Activated T-cell treated with anti-CD3 and anti-CD28 coated beads for 4 hours (primary cell): ENCODE data around the gene LYZL4.

Source experiments
- DNase-seq: peaks from one replicate; pipeline ENCODE4 v3.0.0-alpha.2; 2020

LYZL4 gene

GRCh38 chr3:42425736-42426407 is 15.5 kb upstream of the LYZL4 start:
- no peak for DNase-seq

DNA sequence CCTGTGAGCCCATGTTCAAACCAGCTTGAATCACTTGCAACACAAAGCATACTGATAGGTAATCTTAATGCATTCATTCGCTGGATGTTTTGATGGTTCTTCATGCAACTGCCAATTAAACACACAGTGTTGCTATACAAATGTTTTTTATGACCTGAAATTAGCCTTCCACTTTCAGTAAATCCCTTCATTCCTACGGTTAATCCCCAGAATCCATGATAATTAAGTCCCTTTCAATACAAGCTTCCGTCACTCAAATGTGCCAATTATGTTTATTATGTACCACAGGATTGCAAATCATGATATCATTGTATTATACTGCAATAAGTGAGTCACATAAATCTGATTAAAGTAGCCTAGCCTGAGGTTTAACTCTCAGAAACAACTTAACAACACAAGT is 14.5 kb upstream of the LYZL4 start:
- DNase-seq, result no peak

DNA sequence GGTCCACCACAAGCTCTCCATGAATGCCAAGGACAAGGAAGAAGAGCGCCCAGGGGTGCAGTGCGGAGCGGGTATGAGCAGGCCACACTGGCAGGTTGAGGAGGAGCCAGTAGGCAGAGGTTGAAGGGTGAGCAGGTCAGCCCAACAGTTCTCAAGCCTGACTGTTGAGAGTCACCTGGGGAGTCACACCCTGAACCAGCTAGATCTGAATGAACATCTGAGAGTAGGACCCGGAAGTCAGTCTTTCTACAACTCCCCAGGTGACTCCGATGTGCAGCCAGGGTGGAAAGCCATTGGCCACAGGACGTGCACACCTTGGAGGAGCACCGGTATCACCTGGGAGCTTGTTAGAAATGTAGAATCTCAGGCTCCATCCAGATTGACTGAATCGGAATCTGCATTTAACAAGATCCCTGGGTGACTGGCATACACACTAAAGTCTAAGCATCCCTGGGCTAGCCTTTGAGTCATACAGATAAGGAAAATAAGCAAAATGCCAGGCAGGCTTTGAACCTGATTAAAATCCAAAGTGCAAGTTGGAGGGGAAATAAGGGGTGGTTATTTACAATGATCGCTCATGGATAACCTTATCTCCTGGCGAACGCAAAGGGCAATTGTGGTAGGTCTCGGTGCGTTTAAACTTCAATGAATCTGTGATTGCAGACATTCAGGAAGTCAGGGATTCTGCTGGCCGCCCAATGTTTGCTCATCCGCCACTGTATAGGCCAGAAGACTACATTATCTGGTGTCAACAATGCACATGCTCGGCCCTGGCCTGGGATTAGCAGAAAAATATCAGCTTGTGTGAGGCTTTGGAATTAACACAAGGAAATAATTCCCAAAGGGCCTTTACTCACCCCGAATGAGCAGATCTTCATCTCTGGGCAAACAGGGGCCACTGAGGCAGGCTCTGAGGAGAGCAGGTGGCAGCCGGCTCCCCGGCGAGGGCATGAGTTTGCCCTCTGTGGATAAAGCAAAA is 11.7 kb upstream of the LYZL4 start:
- DNase-seq, result no peak

- no peak for DNase-seq
Observed at GRCh38 chr3:42419563-42419962, 9.2 kb upstream of the LYZL4 start.

DNA sequence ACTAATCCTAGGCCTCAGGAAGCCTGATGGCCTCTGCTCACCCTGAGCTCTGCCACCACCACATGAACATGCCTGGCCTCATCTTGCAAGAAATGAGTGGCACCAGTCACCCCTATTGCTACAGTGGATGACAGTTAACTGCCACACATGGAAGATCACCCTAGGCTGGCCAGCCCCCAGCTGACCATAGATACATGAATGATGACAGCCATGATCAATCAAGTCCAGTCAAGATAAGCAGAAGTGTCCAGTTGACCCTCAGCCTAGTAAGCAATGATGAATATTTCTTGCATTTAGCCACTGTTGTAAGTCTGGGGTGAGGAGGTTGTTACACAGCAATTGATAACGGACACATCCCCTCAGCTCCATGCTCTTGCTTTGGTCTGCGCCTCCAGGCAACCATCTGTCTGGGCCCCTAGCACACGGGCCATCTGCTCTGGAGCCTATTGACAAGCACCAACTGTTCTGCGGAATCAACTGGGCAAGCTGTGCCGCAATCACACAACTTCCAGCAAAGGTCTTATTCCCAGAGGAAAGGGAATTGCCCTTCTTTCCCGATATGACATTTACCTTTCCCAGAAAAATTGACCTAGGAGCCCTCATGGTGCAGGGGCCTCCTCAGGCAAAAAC is 2.2 kb upstream of the LYZL4 start:
- DNase-seq, result no peak

DNA sequence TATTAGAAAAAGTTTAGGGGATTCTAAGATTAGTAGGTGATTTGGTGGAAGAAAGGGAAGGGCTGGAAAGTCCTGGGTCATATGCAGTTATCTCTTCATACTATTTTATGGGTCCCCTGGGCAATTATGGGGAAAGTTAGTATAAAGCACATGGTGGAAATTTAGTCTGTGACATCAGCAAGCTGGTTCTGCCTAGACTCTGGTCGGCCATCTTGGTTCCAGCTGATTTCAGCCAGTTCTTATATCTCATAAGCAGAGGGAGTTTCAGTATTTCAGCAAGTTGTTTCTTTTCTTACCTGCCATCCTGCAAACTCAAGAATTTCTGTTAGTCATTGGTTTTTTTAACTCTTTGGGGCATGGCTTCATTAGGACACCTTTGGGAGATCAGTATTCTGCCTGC is 1.0 kb upstream of the LYZL4 start:
- no peak for DNase-seq

DNA sequence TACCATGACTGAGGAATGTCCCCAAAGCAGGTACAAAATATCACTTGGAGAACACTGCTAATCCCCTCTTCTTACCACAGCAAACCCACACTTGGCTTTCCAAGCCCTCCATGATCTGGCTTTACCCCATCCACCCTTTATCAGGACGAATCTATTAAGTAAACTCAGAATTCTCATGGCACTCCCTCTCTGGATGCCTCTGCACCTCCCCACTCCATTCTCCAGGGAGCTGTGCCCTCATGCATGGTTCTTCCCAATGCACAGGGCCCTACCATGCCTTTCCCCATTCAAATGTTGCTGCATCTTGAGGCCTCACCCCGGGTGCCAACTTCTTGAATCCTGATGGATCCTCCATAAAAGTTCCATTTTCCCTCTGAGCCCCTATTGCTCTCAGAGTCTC is 2.3 kb downstream of the LYZL4 start:
- no peak for DNase-seq

DNA sequence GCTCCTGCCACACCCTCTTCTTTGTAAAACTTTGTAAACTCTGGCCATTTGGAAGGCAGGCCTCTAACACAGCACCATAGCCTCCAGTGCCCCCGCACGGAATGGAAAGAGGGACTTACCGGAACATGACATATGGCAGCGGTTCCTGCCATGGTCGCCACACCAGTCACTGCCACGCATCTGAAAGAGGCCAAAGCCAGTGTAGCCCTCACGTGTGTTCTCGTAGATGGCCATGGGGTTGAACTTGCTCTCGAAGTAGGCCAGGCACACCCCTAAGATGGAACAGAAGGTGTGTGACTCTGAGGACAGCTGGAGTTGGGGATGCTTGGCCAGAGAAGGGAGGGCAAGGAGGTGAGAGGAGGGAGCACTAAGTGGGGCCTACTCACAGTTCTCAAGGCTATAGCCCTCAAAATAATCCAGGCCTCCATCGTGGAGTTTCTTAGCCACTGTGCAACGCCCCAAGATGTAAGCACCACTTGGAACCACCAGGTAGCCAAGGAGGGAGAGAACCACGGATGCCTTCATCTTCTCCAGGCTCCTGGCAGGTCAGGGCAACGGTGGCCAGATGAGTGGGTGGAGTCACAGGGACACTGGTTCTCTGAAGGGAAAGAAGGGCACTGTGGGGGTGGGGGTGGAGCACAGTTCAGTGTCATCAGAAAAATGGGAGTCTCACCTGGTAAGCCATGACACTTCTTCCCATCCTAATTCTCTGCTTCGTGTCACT is 3.5 kb downstream of the LYZL4 start:
- no peak for DNase-seq

GRCh38 chr3:42405857-42406256 is 4.6 kb downstream of the LYZL4 start:
- DNase-seq, result no peak

DNA sequence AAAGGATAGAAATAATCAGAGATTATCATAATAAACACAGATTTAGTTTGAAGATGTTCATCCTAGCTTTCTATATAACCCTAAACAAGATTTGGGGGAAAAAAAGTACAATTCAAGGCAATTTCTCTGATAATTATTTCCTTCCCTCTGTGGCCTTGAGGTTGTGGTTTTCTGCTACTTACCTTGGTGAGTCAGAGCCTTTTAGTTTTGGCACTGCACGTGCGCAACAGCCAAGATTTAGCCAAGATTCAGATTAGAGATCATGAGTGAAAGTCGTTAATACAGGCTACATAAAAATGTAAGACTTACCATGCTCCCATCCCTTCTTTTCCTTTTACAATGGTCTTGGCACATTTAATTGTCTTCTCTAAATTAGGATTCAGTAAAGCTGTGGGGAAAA is 6.7 kb downstream of the LYZL4 start:
- no peak for DNase-seq

- DNase-seq, result no peak
Observed at GRCh38 chr3:42402394-42403096, 7.9 kb downstream of the LYZL4 start.

DNA sequence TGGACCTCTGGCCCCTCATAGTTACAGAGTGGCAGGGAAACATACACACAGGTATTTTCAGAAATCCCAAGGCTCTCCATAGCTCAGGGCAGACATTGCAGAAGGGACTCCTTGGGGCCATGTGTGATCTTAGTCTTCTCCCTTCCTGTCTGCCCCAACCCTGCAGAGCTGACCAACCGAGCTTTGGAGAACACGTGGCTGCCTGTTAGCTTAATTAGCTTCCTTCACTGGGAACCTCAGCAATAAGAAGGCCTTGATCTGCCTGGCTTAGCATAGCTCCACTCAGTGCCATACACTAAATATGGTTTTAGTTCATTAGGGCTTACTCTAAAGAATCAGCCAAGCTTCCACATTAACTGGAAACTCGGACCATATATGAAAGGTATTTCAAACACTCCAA is 12.3 kb downstream of the LYZL4 start:
- DNase-seq, result no peak

GRCh38 chr3:42397644-42398043 is 12.8 kb downstream of the LYZL4 start:
- no peak for DNase-seq

DNA sequence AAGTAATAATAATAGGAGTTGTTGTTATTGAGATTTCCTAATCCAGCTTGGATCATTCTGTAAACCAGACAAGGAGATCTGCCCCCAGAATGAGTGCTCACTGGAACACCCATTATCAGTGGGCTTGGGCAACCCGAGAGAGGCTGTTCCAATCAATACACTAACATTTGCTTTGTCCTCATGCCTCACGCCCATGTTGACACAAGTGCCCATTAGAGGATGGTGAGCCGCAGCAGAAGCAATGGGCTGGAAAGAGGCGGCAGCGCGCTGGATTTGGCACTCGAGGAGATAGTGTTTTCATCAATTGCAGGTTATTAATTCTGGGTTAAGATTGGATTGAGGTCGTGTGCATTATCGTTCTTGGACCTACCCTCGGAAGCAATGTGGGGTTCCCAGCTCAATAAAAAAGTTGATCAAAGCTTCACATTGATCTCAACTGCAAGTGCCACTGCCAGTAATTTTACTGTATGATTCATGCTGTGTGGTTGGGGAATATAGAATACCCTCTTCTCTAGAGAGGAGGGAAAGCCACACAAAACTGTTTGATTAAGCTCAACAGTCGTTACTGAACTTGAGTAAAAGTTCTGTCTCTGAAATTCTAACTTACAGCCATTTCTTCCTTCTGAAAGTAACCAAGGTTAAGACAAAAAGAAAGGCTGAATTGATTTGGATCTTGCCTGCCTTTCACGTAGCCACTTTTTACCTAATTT is 15.7 kb downstream of the LYZL4 start:
- DNase-seq, result no peak

GRCh38 chr3:42387802-42388651 is 22.4 kb downstream of the LYZL4 start:
- DNase-seq, result peak; percentile 8

GRCh38 chr3:42381551-42382082 is 28.8 kb downstream of the LYZL4 start:
- no peak for DNase-seq

DNA sequence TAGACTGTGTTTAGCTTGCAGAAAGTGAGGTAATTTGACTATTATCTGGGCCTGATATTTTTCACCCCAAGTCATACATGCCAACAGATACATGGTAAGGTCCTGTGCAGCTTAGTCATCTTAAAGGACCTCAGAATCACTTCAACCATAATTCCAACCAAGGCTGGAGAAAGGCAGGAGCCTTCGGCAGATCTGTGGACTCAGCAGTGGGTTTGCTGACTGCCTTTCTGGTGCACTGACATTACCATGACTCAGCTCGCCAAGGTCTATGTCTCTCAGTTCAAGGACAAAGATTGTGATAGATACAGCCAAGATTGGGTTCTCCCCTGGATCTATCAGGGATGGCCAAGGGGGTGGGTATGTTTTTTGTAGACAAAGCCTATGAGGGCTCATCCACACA is 32.7 kb downstream of the LYZL4 start:
- no peak for DNase-seq

GRCh38 chr3:42376344-42376798 is 34.0 kb downstream of the LYZL4 start:
- peak; percentile 19 for DNase-seq

- no peak for DNase-seq
Observed at GRCh38 chr3:42375121-42375800, 35.1 kb downstream of the LYZL4 start.

GRCh38 chr3:42371776-42372175 is 38.6 kb downstream of the LYZL4 start:
- no peak for DNase-seq
